ENCODE measurements around the gene NFKBIE. TPM values are rescaled to one million over a fixed set of nuclear protein-coding genes. Genes with fewer than 3 reads are reported as not detected.
A peak's percentile ranks its signal among the peaks of the same experiment; 100 is the strongest.

Gene NFKBIE
- total RNA-seq, 1 donor = 5.4 TPM

DNA sequence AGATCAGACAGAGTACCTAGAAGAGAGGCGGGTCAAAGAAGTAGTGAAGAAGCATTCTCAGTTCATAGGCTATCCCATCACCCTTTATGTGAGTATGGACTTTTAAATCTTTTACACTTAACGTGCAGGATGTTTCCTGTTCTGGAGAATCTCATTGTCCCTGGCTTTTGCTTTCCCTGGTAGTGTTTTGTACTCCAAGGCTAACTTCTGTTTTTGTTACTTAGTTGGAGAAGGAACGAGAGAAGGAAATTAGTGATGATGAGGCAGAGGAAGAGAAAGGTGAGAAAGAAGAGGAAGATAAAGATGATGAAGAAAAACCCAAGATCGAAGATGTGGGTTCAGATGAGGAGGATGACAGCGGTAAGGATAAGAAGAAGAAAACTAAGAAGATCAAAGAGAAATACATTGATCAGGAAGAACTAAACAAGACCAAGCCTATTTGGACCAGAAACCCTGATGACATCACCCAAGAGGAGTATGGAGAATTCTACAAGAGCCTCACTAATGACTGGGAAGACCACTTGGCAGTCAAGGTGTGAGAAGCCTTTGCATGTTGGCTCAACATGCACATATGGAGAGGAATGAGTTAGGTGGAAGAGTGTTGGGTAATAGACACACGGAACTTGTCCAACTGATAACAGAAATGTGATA, 15.2 kb downstream of the NFKBIE start:
- no peak for DNase-seq (ENCODE audit: low read depth)
- H3K4me3 ChIP-seq (ENCODE audit: low read depth, low read length) = peak overlapping the region; percentile 13
- TF ChIP-seq, protein P1, sequence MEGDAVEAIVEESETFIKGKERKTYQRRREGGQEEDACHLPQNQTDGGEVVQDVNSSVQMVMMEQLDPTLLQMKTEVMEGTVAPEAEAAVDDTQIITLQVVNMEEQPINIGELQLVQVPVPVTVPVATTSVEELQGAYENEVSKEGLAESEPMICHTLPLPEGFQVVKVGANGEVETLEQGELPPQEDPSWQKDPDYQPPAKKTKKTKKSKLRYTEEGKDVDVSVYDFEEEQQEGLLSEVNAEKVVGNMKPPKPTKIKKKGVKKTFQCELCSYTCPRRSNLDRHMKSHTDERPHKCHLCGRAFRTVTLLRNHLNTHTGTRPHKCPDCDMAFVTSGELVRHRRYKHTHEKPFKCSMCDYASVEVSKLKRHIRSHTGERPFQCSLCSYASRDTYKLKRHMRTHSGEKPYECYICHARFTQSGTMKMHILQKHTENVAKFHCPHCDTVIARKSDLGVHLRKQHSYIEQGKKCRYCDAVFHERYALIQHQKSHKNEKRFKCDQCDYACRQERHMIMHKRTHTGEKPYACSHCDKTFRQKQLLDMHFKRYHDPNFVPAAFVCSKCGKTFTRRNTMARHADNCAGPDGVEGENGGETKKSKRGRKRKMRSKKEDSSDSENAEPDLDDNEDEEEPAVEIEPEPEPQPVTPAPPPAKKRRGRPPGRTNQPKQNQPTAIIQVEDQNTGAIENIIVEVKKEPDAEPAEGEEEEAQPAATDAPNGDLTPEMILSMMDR (IDR thresholded peaks at IDR 0.05; ENCODE audit: insufficient read depth, low read length) = no peak

DNA sequence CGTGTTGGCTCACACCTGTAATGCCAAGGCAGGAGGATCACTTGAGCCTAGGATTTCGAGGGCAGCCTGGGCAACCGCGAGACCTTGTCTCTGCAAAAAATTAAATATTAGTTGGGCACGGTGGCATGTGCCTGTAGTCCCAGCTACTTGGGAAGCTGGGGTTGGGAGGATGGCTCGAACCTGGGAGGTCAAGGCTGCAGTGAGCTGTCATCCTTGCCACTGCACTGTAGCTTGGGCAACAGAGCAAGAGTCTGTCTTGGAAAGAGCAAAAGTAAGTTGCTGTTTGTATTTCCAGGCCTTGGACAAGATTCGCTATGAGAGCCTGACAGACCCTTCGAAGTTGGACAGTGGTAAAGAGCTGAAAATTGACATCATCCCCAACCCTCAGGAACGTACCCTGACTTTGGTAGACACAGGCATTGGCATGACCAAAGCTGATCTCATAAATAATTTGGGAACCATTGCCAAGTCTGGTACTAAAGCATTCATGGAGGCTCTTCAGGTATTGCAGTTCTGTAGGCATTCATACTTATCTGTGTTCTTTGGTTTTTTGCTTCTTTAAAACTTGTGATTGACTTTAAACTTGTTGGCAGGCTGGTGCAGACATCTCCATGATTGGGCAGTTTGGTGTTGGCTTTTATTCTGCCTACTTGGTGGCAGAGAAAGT, 16.1 kb downstream of the NFKBIE start:
- TF ChIP-seq, protein P1 (IDR thresholded peaks at IDR 0.05; ENCODE audit: insufficient read depth, low read length) = no peak
- peak overlapping the region; percentile 79 for H3K4me3 ChIP-seq (ENCODE audit: low read depth, low read length)
- no peak for DNase-seq (ENCODE audit: low read depth)

DNA sequence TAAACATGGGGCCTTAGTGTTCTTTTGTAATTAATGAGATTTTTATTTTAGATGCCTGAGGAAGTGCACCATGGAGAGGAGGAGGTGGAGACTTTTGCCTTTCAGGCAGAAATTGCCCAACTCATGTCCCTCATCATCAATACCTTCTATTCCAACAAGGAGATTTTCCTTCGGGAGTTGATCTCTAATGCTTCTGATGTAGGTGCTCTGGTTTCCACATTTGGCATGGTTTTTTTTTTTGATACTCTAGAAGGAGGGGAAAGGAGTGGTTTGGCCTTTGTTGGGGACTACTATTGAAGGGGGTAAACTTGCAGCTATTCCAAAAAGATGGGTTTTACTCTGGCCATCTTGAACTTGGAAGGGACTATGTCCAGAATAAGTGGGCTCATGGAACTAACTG, 16.8 kb downstream of the NFKBIE start:
- peak overlapping the region; percentile 79 for H3K4me3 ChIP-seq (ENCODE audit: low read depth, low read length)
- no peak for DNase-seq (ENCODE audit: low read depth)
- TF ChIP-seq, protein P1 (IDR thresholded peaks at IDR 0.05; ENCODE audit: insufficient read depth, low read length) = no peak

DNA sequence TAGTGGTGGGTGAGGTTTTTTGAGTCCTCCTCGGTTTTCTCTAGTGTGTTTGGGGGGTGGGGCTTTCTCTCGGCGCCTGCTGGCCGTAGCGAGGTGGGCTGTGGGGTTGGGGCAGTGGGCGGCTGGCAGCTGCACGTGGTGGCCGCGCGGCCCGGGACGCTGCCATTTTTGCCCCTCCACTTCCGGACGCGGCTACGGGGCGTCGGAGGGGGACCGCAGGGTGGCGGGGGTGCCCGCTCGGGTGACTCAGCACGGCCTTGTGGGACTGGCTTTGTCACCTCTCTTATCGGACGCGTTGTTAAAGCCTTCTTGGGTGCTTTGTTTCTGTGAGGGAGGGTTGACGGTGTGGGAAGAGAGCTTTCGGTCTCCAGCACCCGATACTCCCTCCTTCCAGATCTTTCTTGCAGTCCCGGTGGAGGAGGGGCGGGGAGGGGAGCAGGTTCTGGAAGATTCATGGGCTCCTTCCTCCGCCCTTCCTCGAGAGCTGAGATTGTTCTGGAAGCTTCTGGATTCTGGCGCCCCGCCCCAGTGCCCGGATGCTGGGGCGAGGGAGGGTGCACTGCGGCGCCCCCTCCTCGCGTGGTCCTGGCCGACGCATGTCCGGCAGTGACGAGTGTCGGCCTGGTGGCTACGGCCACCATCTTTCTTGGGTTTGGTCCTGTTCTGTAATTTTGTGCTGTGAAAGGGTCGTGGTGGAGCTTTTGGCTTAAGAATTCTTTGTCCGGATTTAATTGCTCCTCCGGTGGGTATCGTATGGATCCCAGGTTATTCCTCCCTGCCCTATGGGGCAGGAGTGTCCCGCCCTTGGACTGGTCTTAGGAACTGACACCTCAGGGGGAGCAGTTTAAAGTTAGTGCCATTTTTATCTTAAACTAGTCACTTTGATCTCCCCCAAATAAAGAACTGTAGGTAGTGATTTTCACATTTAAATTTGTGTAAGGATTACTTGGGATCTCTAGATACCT, 17.7 kb downstream of the NFKBIE start:
- TF ChIP-seq, protein P1 (IDR thresholded peaks at IDR 0.05; ENCODE audit: insufficient read depth, low read length) = no peak
- H3K4me3 ChIP-seq (ENCODE audit: low read depth, low read length) = peak overlapping the region; percentile 79
- DNase-seq (ENCODE audit: low read depth) = peak; percentile 53

DNA sequence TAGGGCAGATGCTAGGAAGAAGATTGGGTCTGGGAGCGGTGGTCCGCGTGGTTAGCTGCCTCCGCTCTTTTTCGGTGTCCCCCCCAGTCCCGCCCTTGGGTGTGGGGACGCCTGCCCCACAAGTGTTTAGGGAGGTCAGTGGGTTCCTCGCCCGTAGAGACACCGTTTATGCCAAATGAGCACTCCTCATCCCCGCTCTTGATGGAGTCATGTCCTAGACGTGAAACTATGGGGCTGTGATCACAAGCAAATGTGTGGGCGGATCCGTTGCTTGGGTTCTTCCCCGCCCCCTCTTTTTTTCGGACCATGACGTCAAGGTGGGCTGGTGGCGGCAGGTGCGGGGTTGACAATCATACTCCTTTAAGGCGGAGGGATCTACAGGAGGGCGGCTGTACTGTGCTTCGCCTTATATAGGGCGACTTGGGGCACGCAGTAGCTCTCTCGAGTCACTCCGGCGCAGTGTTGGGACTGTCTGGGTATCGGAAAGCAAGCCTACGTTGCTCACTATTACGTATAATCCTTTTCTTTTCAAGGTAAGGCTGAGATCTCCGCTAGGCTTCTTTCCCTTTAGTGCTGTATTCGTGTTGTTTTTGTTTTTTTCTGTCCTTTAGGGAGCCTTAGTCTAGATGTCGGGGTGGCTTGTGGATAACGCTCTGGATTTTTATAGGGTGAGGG, 18.6 kb downstream of the NFKBIE start, which contains the start of gene HSP90AB1:
Gene HSP90AB1, plus strand, starts transcription at position 439 of the 675 bp plus-strand sequence. CDS start 1,529 bp downstream, outside the sequence.
- DNase-seq (ENCODE audit: low read depth) = peak; percentile 98
- peak within 1 kb of the TSS; percentile 79 for H3K4me3 ChIP-seq (ENCODE audit: low read depth, low read length)
- TF ChIP-seq, protein P1 (IDR thresholded peaks at IDR 0.05; ENCODE audit: insufficient read depth, low read length) = no peak
